DOHH2 (cell line): ENCODE data around the gene STXBP2.

Experiments used
- EZH2phosphoT487 ChIP-seq: fragments of 200-600 bp; sonication (generic); IDR thresholded peaks from 2 replicates; pipeline ENCODE4 v1.6.1; 2017; ENCODE audit warnings: borderline replicate concordance, mild to moderate bottlenecking, antibody characterized with exemption, low read length, moderate library complexity, mixed read lengths
- TF ChIP-seq, protein P1 (sequence below): fragments of 200-600 bp; sonication (generic); IDR thresholded peaks from one replicate; pipeline ENCODE4 v1.5.1; 2014; ENCODE audit warnings: antibody characterized with exemption, mild to moderate bottlenecking, low read depth, low read length; ENCODE audit not compliant: poor library complexity, severe bottlenecking

DNA sequence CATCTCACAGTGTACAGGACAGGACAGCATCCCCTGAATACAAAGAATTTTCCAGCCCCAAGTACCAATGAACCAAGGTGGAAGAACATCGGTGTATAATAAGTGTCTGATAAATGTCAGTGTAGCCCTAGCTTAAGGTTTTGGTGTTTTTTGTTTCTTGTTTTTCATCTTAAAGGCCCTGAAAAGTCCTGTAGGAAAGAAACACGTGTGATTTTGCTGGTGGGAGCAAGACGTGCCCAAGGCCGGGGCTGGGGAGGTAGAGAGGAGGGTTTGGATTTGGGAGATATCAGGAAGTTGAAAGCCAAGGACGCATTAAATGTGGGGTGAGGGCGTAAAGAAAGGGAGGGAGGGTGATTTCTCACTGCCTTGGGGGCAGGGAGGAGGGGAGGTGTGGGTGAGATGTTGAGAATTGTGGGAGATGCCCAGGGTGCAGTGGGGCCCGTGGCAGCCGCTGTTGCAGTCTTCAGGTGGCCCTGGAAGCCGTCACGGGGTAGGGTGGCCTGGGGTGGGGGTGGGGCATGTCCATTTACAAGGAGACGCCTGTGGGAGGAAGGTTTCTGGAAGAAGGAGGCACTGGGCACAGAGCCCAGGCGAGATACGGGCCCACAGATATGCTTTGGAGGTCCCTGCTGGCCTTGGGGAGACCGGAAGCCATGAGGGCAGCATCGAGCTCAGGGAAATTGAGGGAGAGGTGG is 34.5 kb upstream of the STXBP2 start:
- TF ChIP-seq, protein P1, sequence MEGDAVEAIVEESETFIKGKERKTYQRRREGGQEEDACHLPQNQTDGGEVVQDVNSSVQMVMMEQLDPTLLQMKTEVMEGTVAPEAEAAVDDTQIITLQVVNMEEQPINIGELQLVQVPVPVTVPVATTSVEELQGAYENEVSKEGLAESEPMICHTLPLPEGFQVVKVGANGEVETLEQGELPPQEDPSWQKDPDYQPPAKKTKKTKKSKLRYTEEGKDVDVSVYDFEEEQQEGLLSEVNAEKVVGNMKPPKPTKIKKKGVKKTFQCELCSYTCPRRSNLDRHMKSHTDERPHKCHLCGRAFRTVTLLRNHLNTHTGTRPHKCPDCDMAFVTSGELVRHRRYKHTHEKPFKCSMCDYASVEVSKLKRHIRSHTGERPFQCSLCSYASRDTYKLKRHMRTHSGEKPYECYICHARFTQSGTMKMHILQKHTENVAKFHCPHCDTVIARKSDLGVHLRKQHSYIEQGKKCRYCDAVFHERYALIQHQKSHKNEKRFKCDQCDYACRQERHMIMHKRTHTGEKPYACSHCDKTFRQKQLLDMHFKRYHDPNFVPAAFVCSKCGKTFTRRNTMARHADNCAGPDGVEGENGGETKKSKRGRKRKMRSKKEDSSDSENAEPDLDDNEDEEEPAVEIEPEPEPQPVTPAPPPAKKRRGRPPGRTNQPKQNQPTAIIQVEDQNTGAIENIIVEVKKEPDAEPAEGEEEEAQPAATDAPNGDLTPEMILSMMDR, result no peak
- no peak for TF ChIP-seq EZH2phosphoT487
